Ishikawa (cell line): ENCODE data around the gene OR51B4.

Experiments
- CEBPB ChIP-seq: IDR thresholded peaks from 2 replicates; pipeline ENCODE4 v1.6.1; 2012
- CREB1 ChIP-seq: IDR thresholded peaks from 2 replicates; pipeline ENCODE4 v1.6.1; 2012; ENCODE audit warnings: low read depth
- EGR1 ChIP-seq: IDR thresholded peaks from 2 replicates; pipeline ENCODE4 v1.6.1; 2012
- EP300 ChIP-seq: IDR thresholded peaks from 2 replicates; pipeline ENCODE4 v1.6.1; 2012; ENCODE audit warnings: borderline replicate concordance
- FOXM1 ChIP-seq: IDR thresholded peaks from 2 replicates; pipeline ENCODE4 v1.6.1; 2012; ENCODE audit warnings: low read depth, borderline replicate concordance
- NFIC ChIP-seq: IDR thresholded peaks from 2 replicates; pipeline ENCODE4 v1.6.1; 2012
- RAD21 ChIP-seq: IDR thresholded peaks from 2 replicates; pipeline ENCODE4 v1.6.1; 2012; ENCODE audit warnings: low read depth
- TAF1 ChIP-seq: IDR thresholded peaks from 2 replicates; pipeline ENCODE4 v1.6.1; 2012; ENCODE audit warnings: low read depth, mild to moderate bottlenecking
- TCF12 ChIP-seq: IDR thresholded peaks from 2 replicates; pipeline ENCODE4 v1.6.1; 2012; ENCODE audit warnings: low read depth
- TEAD4 ChIP-seq: IDR thresholded peaks from 2 replicates; pipeline ENCODE4 v1.6.1; 2012
- USF1 ChIP-seq: IDR thresholded peaks from 2 replicates; pipeline ENCODE4 v1.6.1; 2012
- YY1 ChIP-seq: IDR thresholded peaks from 2 replicates; pipeline ENCODE4 v1.6.1; 2012; ENCODE audit warnings: low read depth
- ZBTB7A ChIP-seq: IDR thresholded peaks from 2 replicates; pipeline ENCODE4 v1.6.1; 2012; ENCODE audit warnings: low read depth
- TF ChIP-seq, protein P1 (sequence below): IDR thresholded peaks from 2 replicates; pipeline ENCODE4 v1.6.1; 2012
- TF ChIP-seq, protein P2 (sequence below): IDR thresholded peaks from 2 replicates; pipeline ENCODE4 v1.6.1; 2012; ENCODE audit warnings: low read depth, mild to moderate bottlenecking

The OR51B4 gene

DNA sequence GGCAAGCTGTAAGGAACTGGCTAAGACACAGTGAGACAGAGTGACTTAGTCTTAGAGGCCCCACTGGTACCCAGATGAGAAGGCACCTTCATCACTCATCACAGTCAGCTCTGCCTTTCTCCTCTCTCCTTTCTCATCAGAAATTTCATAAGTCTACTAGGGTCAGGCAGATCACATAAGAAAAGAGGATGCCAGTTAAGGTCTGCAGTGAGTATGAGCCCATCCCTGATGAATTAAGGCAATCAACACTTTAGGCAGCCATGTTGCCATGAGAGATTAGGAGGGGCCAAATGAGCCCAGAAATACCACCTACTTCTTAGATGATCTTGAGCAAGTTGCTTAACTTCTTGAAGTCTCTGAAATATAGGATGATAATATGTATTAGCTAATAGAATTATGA, 20.1 kb downstream of the OR51B4 start:
- TF ChIP-seq FOXM1 (no peak), TCF12 (no peak), EGR1 (no peak), NFIC (no peak), TEAD4 (no peak), YY1 (no peak), TAF1 (no peak), CEBPB (no peak), EP300 (no peak), USF1 (no peak), CREB1 (no peak), RAD21 (no peak)
- TF ChIP-seq, protein P1, sequence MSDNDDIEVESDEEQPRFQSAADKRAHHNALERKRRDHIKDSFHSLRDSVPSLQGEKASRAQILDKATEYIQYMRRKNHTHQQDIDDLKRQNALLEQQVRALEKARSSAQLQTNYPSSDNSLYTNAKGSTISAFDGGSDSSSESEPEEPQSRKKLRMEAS: no peak
- TF ChIP-seq, protein P2, sequence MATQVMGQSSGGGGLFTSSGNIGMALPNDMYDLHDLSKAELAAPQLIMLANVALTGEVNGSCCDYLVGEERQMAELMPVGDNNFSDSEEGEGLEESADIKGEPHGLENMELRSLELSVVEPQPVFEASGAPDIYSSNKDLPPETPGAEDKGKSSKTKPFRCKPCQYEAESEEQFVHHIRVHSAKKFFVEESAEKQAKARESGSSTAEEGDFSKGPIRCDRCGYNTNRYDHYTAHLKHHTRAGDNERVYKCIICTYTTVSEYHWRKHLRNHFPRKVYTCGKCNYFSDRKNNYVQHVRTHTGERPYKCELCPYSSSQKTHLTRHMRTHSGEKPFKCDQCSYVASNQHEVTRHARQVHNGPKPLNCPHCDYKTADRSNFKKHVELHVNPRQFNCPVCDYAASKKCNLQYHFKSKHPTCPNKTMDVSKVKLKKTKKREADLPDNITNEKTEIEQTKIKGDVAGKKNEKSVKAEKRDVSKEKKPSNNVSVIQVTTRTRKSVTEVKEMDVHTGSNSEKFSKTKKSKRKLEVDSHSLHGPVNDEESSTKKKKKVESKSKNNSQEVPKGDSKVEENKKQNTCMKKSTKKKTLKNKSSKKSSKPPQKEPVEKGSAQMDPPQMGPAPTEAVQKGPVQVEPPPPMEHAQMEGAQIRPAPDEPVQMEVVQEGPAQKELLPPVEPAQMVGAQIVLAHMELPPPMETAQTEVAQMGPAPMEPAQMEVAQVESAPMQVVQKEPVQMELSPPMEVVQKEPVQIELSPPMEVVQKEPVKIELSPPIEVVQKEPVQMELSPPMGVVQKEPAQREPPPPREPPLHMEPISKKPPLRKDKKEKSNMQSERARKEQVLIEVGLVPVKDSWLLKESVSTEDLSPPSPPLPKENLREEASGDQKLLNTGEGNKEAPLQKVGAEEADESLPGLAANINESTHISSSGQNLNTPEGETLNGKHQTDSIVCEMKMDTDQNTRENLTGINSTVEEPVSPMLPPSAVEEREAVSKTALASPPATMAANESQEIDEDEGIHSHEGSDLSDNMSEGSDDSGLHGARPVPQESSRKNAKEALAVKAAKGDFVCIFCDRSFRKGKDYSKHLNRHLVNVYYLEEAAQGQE: no peak

DNA sequence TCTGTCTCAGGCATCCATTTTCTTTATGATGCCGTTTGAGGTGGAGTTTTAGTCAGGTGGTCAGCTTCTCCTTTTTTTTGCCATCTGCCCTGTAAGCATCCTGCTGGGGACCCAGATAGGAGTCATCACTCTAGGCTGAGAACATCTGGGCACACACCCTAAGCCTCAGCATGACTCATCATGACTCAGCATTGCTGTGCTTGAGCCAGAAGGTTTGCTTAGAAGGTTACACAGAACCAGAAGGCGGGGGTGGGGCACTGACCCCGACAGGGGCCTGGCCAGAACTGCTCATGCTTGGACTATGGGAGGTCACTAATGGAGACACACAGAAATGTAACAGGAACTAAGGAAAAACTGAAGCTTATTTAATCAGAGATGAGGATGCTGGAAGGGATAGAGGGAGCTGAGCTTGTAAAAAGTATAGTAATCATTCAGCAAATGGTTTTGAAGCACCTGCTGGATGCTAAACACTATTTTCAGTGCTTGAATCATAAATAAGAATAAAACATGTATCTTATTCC, 21.1 kb downstream of the OR51B4 start:
- TF ChIP-seq EGR1 (no peak), ZBTB7A (no peak), CEBPB (no peak), CREB1 (no peak), EP300 (no peak), FOXM1 (no peak), RAD21 (no peak), TCF12 (no peak), USF1 (no peak), YY1 (no peak), NFIC (no peak), TAF1 (no peak)
- TF ChIP-seq, protein P2: no peak
- TF ChIP-seq, protein P1: no peak

DNA sequence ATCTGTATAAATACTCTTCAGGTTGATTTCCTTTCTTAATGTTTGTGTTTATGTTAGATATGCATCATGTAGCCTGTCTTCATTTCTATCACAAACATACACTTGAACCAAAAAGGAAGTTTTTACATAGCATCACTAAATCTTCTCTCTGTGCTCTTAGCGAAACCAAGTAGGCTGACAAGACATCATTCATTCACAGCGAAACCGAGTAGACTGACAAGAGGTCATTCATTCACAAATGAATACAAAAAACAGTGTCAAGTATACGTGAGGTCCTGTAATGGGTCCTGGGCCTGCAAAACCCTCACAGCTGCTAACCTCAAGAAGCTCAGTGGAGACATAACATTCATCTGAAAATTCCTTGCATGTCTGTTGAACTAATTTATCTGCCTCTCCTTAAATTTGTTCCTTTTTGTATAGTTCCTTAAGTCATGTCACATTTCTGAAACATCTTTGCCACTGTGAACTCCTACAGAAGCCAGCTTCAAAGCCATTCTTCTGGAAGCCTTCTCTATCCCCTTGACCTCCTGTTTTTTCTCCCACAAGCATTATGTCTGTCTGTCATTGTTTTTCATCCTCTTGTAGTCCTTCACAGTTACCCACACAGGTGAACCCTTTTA, 22.2 kb downstream of the OR51B4 start:
- TF ChIP-seq, protein P1: no peak
- TF ChIP-seq NFIC (no peak), YY1 (no peak), CEBPB (no peak), FOXM1 (no peak), TCF12 (no peak), EP300 (no peak), USF1 (no peak), TEAD4 (no peak), RAD21 (no peak), ZBTB7A (no peak), EGR1 (no peak), CREB1 (no peak), TAF1 (no peak)
- TF ChIP-seq, protein P2: no peak
